GM12878 (cell line): ENCODE data around the gene PDE6D. TPM values are rescaled to one million over a fixed set of nuclear protein-coding genes. Genes with fewer than 3 reads are reported as not detected.

ENCODE experiments used
- BMI1 ChIP-seq: fragments of 450-650 bp; IDR thresholded peaks from 2 replicates; pipeline ENCODE4 v1.6.1; 2016; ENCODE audit warnings: mild to moderate bottlenecking, moderate library complexity, borderline replicate concordance
- CBX5 ChIP-seq: sonication (generic); IDR thresholded peaks from 2 replicates; pipeline ENCODE4 v1.6.1; 2016; ENCODE audit warnings: low read depth, moderate library complexity, mild to moderate bottlenecking, inconsistent platforms
- DPF2 ChIP-seq: fragments of 450-650 bp; IDR thresholded peaks from 2 replicates; pipeline ENCODE4 v1.6.1; 2017; ENCODE audit warnings: mild to moderate bottlenecking
- FOXK2 ChIP-seq: fragments of 450-650 bp; IDR thresholded peaks from 2 replicates; pipeline ENCODE4 v1.6.1; 2017; ENCODE audit warnings: mild to moderate bottlenecking, moderate library complexity
- HDAC2 ChIP-seq: fragments of 200-600 bp; sonication (generic); IDR thresholded peaks from 2 replicates; pipeline ENCODE4 v1.6.1; 2017
- KDM1A ChIP-seq: fragments of 200-600 bp; sonication (generic); IDR thresholded peaks from 2 replicates; pipeline ENCODE4 v1.6.1; 2016; ENCODE audit warnings: borderline replicate concordance
- MEF2A ChIP-seq: IDR thresholded peaks from 2 replicates; pipeline ENCODE4 v1.6.1; 2011; ENCODE audit warnings: low read depth, mild to moderate bottlenecking, low read length, moderate library complexity; ENCODE audit not compliant: insufficient read depth
- MXI1 ChIP-seq: fragments of 150-350 bp; IDR thresholded peaks from 2 replicates; pipeline ENCODE4 v1.6.1; 2011; ENCODE audit warnings: low read depth, mild to moderate bottlenecking, inconsistent platforms, low read length, improper control_type of control experiment
- POLR2A ChIP-seq: IDR thresholded peaks from 2 replicates; pipeline ENCODE4 v1.6.1; 2011; ENCODE audit warnings: low read depth, mild to moderate bottlenecking, low read length
- SMARCA5 ChIP-seq: fragments of 450-650 bp; IDR thresholded peaks from 2 replicates; pipeline ENCODE4 v1.6.1; 2017; ENCODE audit warnings: mild to moderate bottlenecking
- SMC3 ChIP-seq: IDR thresholded peaks from 2 replicates; pipeline ENCODE4 v1.6.1; 2011; ENCODE audit warnings: low read length, improper control_type of control experiment, borderline replicate concordance
- SRF ChIP-seq, 2 experiments: IDR thresholded peaks; 2 replicates each; pipeline ENCODE4 v1.6.1; 2011; ENCODE audit warnings: low read depth in 2 of 2, low read length in 2 of 2, mild to moderate bottlenecking in 1 of 2, moderate library complexity in 1 of 2
- TAF1 ChIP-seq: IDR thresholded peaks from 2 replicates; pipeline ENCODE4 v1.6.1; 2011; ENCODE audit warnings: mild to moderate bottlenecking, low read depth, low read length, borderline replicate concordance
- ZNF217 ChIP-seq: fragments of 450-650 bp; IDR thresholded peaks from 2 replicates; pipeline ENCODE4 v1.6.1; 2017; ENCODE audit warnings: antibody characterized with exemption, mild to moderate bottlenecking
- polyA plus RNA-seq, 11 experiments: library from polyadenylated mRNA; depleted of rRNA in 4 of 11; unstranded in 6 of 11; stranded (reverse) in 5 of 11; fragments of >200 nt; fragmentation: Nextera tagmentation in 4 of 11; fragmentation: Illumina TruSeq in 1 of 11; extraction: Ambion mirVana in 4 of 11; extraction: Trizol in 1 of 11; gene quantifications; 1 replicate in 1 of 11; 2 replicates in 10 of 11; pipeline versions ENCODE4 v1.2.1 to v1.2.3, GENCODE V29; 2011 to 2016; ENCODE audit warnings: inconsistent platforms in 2 of 11, missing spikeins in 2 of 11, low read depth in 1 of 11
- total RNA-seq, 4 experiments: library from RNA; depleted of rRNA in 3 of 4; stranded (reverse); fragments of >200 nt in 3 of 4; fragmentation: Illumina TruSeq in 1 of 4; extraction: Trizol in 1 of 4; gene quantifications; 2 replicates each; pipeline versions ENCODE4 v1.2.1 to v1.2.3, GENCODE V29; 2013 to 2021
- TF ChIP-seq, protein P1 (sequence below): fragments of 450-650 bp; formaldehyde crosslinking; IDR thresholded peaks from 2 replicates; pipeline ENCODE4 v1.5.0; 2022; ENCODE audit warnings: mild to moderate bottlenecking, missing genetic modification characterization
- TF ChIP-seq, protein P2 (sequence below): IDR thresholded peaks from 2 replicates; pipeline ENCODE4 v1.6.1; 2012; ENCODE audit warnings: low read depth, low read length, improper control_type of control experiment
- TF ChIP-seq, protein P3 (sequence below): IDR thresholded peaks from 2 replicates; pipeline ENCODE4 v1.6.1; 2011; ENCODE audit warnings: mild to moderate bottlenecking, low read depth, low read length, moderate library complexity; ENCODE audit not compliant: insufficient replicate concordance
- TF ChIP-seq, protein P4 (sequence below): fragments of 450-650 bp; IDR thresholded peaks from 2 replicates; pipeline ENCODE4 v1.6.1; 2014; ENCODE audit warnings: mild to moderate bottlenecking
- TF ChIP-seq, protein P5 (sequence below): IDR thresholded peaks from 2 replicates; pipeline ENCODE4 v1.6.1; 2011; ENCODE audit warnings: borderline replicate concordance, low read depth, mild to moderate bottlenecking, moderate library complexity, low read length; ENCODE audit not compliant: insufficient read depth, poor library complexity, severe bottlenecking

Gene PDE6D
- total and polyA plus RNA-seq, 10 of the 15 experiments (the other 5 are each of a cell fraction or from before 2014, with no cell fraction given): 8.2 to 69.4 (median 56.2) TPM

DNA sequence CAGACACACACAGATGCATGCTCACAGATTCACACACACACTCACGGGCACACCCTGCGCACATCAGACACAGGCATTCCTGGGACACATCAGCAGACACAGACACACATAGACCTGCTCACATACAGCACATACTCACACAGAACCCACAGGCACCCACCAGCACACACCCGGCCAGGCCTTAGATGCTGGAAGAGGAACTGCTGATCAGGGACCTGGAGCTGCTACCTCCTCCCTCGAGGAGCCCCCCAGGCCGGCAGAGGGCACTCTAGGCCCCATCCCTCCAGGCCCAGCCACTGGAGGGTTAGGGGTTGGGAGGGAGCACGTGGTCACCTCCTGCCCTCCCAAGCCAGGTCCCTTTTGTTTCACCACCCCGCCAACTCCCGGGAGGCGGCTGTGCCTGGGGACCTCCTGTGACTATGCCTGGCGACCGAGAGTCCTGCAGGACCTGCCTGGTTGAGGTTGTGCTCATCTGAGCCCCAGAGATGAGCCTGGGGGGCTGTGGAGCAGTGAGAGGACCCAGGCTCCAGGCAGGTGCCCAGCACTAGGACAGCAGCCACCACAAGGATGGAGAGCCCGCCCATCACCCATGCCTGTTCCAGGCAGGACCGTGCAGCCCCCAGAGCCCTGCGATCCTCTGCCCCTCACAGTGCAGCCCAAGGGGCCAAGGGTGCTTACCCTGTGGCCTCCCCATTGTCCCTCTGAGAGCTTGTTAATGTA, 93.8 kb downstream of the PDE6D start (continued):
- TF ChIP-seq SMC3 (peak; percentile 82), DPF2 (no peak), MXI1 (peak; percentile 67), TAF1 (no peak), BMI1 (no peak), SRF (IDR thresholded peaks at IDR 0.05; ENCODE audit: low read depth in 2 of 2, low read length in 2 of 2) (no peak), FOXK2 (no peak), POLR2A (peak; percentile 57), KDM1A (no peak), ZNF217 (no peak), SMARCA5 (peak; percentile 88), HDAC2 (no peak), CBX5 (no peak), MEF2A (no peak)
- TF ChIP-seq, protein P1, sequence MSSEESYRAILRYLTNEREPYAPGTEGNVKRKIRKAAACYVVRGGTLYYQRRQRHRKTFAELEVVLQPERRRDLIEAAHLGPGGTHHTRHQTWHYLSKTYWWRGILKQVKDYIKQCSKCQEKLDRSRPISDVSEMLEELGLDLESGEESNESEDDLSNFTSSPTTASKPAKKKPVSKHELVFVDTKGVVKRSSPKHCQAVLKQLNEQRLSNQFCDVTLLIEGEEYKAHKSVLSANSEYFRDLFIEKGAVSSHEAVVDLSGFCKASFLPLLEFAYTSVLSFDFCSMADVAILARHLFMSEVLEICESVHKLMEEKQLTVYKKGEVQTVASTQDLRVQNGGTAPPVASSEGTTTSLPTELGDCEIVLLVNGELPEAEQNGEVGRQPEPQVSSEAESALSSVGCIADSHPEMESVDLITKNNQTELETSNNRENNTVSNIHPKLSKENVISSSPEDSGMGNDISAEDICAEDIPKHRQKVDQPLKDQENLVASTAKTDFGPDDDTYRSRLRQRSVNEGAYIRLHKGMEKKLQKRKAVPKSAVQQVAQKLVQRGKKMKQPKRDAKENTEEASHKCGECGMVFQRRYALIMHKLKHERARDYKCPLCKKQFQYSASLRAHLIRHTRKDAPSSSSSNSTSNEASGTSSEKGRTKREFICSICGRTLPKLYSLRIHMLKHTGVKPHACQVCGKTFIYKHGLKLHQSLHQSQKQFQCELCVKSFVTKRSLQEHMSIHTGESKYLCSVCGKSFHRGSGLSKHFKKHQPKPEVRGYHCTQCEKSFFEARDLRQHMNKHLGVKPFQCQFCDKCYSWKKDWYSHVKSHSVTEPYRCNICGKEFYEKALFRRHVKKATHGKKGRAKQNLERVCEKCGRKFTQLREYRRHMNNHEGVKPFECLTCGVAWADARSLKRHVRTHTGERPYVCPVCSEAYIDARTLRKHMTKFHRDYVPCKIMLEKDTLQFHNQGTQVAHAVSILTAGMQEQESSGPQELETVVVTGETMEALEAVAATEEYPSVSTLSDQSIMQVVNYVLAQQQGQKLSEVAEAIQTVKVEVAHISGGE (CRISPR knock-in tag): no peak
- TF ChIP-seq, protein P2, sequence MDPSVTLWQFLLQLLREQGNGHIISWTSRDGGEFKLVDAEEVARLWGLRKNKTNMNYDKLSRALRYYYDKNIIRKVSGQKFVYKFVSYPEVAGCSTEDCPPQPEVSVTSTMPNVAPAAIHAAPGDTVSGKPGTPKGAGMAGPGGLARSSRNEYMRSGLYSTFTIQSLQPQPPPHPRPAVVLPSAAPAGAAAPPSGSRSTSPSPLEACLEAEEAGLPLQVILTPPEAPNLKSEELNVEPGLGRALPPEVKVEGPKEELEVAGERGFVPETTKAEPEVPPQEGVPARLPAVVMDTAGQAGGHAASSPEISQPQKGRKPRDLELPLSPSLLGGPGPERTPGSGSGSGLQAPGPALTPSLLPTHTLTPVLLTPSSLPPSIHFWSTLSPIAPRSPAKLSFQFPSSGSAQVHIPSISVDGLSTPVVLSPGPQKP: no peak
- TF ChIP-seq, protein P3, sequence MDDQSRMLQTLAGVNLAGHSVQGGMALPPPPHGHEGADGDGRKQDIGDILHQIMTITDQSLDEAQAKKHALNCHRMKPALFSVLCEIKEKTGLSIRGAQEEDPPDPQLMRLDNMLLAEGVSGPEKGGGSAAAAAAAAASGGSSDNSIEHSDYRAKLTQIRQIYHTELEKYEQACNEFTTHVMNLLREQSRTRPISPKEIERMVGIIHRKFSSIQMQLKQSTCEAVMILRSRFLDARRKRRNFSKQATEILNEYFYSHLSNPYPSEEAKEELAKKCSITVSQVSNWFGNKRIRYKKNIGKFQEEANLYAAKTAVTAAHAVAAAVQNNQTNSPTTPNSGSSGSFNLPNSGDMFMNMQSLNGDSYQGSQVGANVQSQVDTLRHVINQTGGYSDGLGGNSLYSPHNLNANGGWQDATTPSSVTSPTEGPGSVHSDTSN: no peak
- TF ChIP-seq, protein P4, sequence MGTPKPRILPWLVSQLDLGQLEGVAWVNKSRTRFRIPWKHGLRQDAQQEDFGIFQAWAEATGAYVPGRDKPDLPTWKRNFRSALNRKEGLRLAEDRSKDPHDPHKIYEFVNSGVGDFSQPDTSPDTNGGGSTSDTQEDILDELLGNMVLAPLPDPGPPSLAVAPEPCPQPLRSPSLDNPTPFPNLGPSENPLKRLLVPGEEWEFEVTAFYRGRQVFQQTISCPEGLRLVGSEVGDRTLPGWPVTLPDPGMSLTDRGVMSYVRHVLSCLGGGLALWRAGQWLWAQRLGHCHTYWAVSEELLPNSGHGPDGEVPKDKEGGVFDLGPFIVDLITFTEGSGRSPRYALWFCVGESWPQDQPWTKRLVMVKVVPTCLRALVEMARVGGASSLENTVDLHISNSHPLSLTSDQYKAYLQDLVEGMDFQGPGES: no peak
- TF ChIP-seq, protein P5, sequence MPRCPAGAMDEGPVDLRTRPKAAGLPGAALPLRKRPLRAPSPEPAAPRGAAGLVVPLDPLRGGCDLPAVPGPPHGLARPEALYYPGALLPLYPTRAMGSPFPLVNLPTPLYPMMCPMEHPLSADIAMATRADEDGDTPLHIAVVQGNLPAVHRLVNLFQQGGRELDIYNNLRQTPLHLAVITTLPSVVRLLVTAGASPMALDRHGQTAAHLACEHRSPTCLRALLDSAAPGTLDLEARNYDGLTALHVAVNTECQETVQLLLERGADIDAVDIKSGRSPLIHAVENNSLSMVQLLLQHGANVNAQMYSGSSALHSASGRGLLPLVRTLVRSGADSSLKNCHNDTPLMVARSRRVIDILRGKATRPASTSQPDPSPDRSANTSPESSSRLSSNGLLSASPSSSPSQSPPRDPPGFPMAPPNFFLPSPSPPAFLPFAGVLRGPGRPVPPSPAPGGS: no peak
